Measurements from ENCODE around the gene CDYL. TPM values are rescaled to one million over a fixed set of nuclear protein-coding genes. Genes with fewer than 3 reads are reported as not detected.

The CDYL gene
- total RNA-seq, 1 donor from 2014 or later = 40.5 TPM

DNA sequence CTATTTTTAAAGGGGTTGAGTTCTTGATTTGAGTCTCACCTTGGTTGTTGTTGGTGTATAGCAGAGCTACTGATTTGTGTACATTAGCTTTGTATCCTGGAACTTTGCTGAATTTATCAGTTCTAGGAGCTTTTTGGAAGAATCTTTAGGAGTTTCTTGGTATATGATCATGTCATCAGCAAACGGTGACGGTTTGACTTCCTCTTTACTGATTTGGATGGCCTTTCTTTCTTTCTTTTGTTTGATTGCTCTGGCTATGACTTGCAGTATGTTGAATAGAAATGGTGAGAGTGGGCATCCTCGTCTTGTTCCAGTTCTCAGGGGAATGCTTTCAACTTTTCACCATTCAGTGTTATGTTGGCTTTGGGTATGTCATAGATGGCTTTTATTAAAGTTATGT, 64.0 kb downstream of the CDYL start:
- Histone ChIP-seq H3K9me3 (peaks cover 39% of the 10 kb centered on the region), H3K27ac (no peak overlapping the region), H3K36me3 (no peaks in the 10 kb centered on the region), H3K4me1 (no peaks in the 10 kb centered on the region), H3K4me3 (no peak overlapping the region), H3K27me3 (ENCODE audit: low read depth) (no peaks in the 10 kb centered on the region)
- ATAC-seq (no peak), DNase-seq (no peak)
- intact Hi-C loops (cut with DNase I) = no loop called here
- no peak for TF ChIP-seq CTCF (IDR thresholded peaks at IDR 0.05)

DNA sequence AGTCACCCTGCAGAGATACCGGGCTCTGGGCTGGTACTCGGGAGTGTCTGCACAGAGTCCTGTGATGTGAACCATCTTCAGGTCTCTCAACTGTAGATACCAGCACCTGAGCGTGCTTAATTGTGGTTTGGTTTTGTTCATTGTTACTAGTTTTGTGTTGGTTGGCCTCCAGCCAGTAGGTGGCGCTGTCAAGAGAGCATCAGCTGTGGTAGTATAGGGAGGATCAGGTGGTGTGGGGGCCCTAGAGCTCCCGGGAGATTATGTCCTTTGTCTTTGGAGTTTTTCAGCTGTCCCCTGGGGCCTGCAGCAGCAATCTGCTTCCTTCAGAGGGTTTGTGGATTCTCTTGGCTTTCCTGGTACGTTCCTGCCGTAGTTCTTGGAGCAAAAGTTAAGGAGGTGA, 67.9 kb downstream of the CDYL start:
- DNase-seq (no peak), ATAC-seq (no peak)
- peak; percentile 13 for TF ChIP-seq CTCF (IDR thresholded peaks at IDR 0.05)
- H3K9me3 ChIP-seq = peaks cover 43% of the 10 kb centered on the region
- intact Hi-C loops (cut with DNase I) = no loop called here
- H3K4me3 ChIP-seq = no peak overlapping the region
- peaks cover 10% of the 10 kb centered on the region for H3K4me1 ChIP-seq
- no peaks in the 10 kb centered on the region for H3K36me3 ChIP-seq
- no peaks in the 10 kb centered on the region for H3K27me3 ChIP-seq (ENCODE audit: low read depth)
- no peak overlapping the region for H3K27ac ChIP-seq

DNA sequence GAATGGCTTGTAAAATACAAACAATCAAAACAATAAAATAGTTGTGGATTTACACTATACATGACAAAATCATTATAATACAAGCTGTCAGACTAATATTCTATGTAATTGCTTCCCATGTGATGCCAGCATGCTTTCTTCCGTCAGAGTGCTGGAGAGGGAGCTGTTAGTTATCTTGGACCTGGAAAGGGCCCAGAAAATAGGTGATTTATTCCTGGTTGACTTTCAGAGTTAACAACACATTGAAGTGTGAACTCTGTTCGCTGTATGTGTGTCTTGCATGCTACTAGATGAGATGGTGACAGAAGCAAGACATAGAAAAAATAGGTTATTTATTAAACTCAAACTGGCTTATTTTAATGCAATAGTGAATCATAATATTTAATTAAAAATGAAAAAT, 70.2 kb downstream of the CDYL start:
- Histone ChIP-seq H3K27ac (no peak overlapping the region), H3K4me3 (no peak overlapping the region), H3K4me1 (peaks cover 16% of the 10 kb centered on the region), H3K9me3 (peaks cover 23% of the 10 kb centered on the region), H3K36me3 (no peaks in the 10 kb centered on the region), H3K27me3 (ENCODE audit: low read depth) (no peaks in the 10 kb centered on the region)
- no peak for ATAC-seq
- TF ChIP-seq CTCF (IDR thresholded peaks at IDR 0.05) = no peak
- intact Hi-C loops (cut with DNase I) = no loop called here
- DNase-seq = no peak

GRCh38 chr6:4848382-4849068, 72.3 kb downstream of the CDYL start:
- no peak overlapping the region for H3K27ac ChIP-seq
- no peaks in the 10 kb centered on the region for H3K27me3 ChIP-seq (ENCODE audit: low read depth)
- H3K36me3 ChIP-seq = no peaks in the 10 kb centered on the region
- peak; percentile 53 to 82 for ATAC-seq
- H3K4me1 ChIP-seq = peaks cover 16% of the 10 kb centered on the region
- TF ChIP-seq CTCF (IDR thresholded peaks at IDR 0.05) = peak; percentile 31
- H3K9me3 ChIP-seq = peaks cover 11% of the 10 kb centered on the region
- no peak overlapping the region for H3K4me3 ChIP-seq
- DNase-seq = no peak
- intact Hi-C loops (cut with DNase I) = no loop called here

DNA sequence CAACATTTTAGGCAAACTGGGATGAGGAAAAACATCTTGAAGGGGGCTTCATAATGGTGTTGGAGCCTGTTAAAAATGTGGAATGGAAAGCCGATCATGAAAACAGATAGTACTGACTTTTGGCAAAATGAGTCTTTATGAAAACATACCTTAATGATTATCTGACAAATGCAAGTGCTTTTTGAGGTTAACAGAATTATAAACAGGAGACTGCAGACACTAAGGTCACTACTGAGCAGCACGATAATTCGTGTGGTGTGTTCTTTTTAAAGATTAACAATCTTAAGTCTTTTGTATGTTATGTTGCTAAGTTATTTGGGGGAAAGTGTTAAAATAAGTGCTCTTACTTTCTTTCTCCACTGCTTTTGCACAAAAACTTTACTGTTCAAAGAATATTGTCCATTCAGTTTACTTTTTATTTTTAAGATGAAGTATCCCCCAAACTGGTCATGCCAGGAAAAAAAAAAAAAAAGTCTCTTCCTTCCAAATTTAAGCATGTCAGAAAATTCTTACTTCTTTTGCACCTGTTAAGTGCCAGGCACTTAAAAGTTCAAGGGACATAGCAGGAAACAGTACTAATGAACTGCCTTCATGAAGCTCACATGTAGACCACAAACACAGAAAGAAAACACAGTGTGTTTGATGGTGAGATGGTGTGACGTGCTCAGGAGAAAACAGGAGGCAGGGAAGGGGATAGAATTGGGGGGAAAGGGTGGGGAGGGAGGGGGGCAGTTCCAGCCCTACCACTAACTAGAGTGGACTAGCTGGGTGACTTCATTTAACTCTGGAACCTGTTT, 73.2 kb downstream of the CDYL start:
- intact Hi-C loops (cut with DNase I) = no loop called here
- Histone ChIP-seq H3K36me3 (no peaks in the 10 kb centered on the region), H3K9me3 (peaks cover 11% of the 10 kb centered on the region), H3K27ac (no peak overlapping the region), H3K4me1 (peaks cover 16% of the 10 kb centered on the region), H3K4me3 (no peak overlapping the region), H3K27me3 (ENCODE audit: low read depth) (no peaks in the 10 kb centered on the region)
- no peak for TF ChIP-seq CTCF (IDR thresholded peaks at IDR 0.05)
- no peak for DNase-seq
- ATAC-seq = no peak
